GM18861 (cell line): Measurements from ENCODE around the gene GOLGA8S.
"Not testable (repeated sequence)": the region's sequence is repeated elsewhere in the genome, so short reads cannot be mapped to it uniquely, and the experiment has no call there.

Experiments used
- ATAC-seq: cut with Tn5 transposase; IDR thresholded peaks from one replicate; pipeline ENCODE4 v1.9.1; 2021; ENCODE audit not compliant: unreplicated experiment

Gene GOLGA8S, protein sequence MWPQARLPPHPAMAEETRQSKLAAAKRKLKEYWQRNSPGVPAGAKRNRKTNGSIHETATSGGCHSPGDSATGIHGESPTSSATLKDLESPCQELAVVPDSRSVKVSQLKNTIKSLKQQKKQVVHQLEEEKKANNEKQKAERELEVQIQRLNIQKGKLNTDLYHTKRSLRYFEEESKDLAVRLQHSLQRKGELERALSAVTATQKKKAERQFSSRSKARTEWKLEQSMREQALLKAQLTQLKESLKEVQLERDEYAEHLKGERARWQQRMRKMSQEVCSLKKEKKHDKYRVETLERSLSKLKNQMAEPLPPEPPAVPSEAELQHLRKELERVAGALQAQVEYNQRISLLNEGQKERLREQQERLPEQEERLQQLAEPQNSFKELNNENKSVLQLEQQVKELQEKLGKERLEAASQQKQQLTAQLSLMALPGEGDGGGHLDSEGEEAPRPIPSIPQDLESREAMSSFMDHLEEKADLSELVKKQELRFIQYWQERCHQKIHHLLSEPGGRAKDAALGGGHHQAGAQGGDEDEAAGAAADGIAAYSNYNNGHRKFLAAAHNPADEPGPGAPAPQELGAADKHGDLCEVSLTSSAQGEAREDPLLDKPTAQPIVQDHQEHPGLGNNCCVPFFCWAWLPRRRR

DNA sequence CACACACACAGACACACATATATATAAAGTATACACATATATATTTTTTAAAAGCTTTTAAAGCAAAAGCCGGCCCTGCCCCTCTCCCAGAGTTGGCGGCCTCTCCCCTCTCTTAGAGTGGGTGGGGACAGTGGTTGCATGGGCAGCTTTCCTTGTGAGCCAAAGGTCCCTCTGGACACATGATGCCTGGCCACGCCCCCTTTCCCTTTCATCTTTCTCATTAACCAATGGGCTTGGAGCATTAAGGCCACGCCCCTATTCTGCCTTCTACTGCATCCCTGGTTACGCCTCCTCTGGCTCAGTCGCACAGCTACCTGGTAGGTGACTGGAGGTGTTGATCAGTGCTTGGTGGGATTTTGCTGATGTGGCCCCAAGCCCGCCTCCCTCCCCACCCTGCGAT is at the start of gene GOLGA8S:
TSS of gene GOLGA8S (plus strand) at position 301 of the 400 bp plus-strand sequence. CDS start at position 363, 62 bp downstream.
- not testable (repeated sequence) for ATAC-seq

DNA sequence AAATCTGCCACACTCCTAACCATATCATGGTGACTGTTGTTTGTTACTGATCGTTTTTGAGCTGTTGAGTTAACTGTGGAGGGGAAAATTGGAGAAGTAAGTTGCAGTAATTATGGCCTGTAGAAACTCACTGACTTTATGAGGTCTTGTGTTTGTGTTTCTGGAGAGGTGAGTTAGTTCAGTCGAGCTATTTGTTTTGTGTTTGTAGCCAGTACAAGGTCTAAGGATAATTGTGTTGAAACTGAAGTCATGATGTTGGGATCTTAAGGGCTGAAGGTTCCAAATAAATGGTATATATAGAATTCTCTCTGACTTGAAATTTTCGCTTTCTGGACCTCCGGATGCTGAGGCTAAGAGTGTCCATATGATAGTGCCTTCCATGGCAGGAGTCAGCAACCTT is 49.7 kb upstream of the GOLGA8S start:
- not testable (repeated sequence) for ATAC-seq

DNA sequence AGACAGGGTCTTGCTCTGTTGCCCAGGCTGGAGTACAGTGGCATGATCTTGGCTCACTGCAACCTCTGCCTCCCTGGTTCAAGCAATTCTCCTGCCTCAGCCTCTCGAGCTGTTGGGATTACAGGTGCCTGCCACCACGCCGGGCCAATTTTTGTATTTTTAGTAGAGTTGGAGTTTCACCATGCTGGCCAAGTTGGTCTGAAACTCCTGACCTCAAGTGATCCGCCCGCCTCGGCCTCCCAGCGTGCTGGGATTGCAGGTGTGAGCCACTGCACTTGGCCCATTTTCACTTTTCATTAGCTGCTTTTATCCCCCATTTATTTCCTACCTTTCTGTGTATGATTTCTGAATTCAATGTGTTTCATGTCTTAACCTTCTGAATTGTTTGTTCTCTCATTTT is 48.6 kb upstream of the GOLGA8S start:
- not testable (repeated sequence) for ATAC-seq

DNA sequence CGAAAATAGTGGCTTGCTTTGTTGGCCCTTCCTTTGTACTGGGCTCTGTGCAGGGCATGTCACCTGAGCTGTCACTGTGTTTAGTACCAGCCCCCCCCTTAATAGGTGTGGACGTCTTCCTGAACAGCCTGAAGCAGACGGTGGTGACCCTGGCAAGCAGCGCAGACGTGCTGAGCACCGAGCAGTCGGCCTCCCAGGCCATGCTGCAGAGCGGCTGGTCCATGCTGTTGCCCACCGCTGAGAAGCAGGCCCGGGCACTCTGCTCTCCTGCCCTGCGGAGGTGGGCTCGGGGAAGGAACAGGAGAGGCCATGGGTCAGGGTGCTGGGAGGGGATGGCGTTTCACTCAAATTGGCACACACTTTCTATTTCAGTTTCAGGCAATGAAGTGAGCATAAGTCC is 43.3 kb upstream of the GOLGA8S start:
- not testable (repeated sequence) for ATAC-seq

DNA sequence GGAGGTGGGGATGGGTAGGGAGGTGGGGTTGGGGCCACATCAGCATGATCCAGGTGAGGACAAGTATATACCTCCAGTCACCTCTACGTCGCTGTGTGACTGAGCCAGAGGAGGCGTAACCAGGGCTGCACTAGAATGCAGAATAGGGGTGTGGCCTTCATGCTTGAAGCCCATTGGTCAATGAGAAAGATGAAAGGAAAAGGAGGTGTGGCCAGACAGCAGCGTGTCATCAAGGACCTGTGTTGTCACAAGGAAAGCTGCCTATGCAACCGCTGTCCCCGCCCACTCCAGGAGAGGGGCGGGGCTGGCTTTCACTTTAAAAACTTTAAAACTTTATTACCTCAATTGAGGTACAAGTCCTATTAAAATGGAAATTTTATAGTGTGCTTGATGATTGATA is 20.5 kb upstream of the GOLGA8S start, which contains the start of gene GOLGA6L26:
TSS of gene GOLGA6L26 (minus strand) at position 101 of the 400 bp plus-strand sequence. CDS start at position 40, 61 bp downstream.
- not testable (repeated sequence) for ATAC-seq

DNA sequence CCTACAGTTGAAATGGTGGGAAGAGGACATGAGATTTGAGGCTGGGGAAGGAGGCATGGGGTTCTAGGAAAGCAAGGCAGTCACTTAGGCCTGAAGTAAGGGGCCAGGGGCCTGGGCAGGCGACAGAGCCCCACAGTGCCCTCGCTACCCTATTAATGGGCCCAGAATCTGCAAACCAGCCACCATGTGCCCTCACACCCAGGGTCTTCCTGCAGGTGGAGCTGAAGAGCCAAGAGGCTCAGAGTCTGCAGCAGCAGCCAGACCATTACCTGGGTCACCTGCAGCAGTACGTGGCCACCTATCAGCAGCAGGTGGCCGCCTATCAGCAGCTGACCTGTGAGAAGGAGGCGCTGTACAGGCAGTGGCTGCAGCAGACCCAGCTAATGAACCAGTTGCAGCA is 8.1 kb downstream of the GOLGA8S start:
- not testable (repeated sequence) for ATAC-seq

DNA sequence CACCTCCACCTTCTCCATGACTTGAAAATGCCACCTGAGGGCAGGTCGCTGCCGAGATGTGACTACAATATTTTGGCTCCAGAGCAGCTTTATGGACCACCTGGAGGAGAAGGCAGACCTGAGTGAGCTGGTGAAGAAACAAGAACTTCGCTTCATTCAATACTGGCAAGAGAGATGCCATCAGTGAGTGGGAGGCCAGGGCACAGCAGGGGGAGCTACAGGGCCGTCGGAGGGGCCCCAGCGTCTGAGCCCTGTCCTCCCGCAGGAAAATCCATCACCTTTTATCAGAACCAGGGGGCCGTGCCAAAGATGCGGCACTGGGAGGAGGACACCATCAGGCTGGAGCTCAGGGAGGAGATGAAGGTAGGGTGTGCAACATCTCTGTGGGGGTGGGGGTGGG is 9.7 kb downstream of the GOLGA8S start:
- not testable (repeated sequence) for ATAC-seq

DNA sequence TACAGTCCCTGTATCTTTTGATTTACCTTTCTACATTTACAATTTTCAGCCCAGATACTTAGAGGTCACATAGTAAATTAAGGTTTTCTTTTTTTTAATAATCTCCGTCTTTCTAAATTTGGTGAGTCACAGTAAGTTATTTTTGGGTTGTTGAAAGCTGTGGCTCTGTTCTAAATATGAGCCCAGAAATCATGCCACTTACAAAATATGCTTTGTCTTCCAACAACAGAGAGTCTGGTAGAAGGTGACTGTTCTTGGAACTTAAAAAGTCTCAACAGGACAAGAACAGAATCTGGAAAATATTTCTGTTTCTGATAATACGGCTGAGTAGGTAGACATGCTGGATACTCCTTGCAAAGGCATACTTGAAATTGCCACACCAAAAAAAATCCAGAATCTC is 16.0 kb downstream of the GOLGA8S start:
- no peak for ATAC-seq

DNA sequence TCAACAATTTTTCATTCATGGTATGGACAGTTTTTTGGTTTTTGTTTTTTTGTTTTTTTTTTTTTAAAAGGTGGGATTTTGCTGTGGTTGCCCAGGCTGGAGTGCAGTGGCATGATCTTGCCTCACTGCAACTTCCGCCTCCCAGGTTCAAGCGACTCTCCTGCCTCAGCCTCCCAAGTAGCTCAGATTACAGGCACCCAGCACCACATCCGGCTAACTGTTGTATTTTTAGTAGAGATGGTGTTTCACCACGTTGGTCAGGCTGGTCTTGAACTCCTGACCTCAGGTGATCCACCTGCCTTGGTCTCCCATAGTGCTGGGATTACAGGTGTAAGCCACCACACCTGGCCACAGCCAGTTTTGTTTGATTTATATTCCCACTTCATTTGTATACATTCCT is 16.6 kb downstream of the GOLGA8S start:
- not testable (repeated sequence) for ATAC-seq

DNA sequence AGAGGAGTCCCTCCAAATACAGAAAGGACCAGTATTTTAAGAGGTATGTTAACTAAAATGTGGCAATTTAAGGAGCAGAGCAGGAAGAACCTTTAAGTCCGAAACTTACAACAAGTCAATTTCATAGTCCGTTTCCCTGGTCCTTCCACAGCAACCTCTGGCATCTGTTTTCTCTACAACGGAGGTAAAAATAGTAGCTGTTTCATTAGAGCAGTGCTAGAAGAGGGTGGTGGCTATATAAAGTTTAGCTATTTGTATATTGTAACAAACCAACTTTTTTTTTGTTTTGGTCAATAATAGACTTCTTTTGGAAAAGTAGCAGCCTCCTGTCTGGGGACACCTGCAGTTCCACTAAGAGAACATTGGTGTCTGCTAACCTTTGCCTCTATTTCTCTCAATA is 17.3 kb downstream of the GOLGA8S start:
- ATAC-seq = not testable (repeated sequence)

DNA sequence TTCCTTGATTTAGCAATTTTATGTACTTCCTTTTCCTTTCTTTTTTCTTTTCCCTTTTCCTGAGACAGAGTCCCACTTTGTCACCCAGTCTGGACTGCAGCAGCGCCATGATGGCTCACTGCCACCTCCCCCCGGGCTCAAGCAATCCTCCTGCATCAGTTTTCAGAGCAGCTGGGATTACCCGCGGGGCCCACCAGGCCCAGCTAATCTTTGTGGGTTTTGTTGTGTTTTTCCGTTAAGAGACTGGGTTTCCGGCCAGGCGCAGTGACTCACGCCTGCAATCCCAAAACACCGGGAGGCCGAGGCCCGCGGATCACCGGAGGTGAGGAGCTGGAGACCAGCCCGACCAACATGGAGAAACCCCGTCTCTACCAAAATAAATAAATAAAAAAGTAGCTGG is 17.7 kb downstream of the GOLGA8S start:
- no peak for ATAC-seq

DNA sequence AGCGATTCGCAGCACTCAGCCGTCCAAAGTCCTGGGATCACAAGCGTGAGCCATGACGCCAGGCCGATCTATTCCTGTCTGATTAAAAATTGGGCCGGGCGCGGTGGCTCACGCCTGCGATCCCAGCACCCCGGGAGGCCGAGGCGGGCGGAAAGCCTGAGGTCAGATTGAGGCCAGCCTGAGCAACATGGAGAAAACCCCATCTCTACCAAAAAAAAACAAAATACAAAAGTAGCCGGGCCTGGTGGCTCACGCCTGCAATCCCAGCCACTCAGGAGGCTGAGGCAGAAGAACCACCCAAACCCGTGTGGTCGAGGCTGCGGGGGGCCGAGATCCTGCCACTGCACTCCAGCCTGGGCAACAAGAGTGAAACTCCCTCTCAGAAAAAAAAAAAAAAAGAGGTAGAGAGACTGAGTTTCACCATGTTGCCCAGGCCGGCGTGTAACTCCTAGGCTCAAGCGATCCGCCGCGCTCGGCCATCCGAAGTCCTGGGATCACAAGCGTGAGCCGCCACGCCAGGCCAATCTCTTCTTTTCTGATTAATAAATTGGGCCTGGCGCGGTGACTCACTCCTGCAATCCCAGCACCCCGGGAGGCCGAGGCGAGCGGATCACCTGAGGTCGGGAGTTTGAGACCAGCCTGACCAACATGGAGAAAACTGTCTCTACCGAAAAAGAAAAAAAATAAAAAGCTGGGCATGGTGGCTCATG is 18.5 kb downstream of the GOLGA8S start:
- not testable (repeated sequence) for ATAC-seq

DNA sequence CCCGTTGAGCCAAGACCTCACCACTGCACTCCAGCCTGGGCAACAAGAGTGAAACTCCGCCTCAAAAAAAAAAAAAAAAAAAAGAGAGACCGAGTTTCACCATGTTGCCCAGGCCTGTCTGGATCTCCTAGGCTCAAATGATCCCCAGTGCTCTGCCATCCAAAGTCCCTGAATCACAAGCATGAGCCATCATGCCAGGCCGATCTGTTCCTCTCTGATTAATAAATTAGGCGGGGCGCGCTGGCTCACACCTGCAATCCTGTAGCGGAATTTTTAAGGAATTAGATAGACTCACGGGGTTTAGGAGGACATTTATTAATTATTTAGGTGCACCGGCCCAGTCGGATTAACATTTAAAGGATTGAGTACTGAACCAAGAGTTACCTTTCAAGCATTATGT is 19.7 kb downstream of the GOLGA8S start:
- ATAC-seq = not testable (repeated sequence)

DNA sequence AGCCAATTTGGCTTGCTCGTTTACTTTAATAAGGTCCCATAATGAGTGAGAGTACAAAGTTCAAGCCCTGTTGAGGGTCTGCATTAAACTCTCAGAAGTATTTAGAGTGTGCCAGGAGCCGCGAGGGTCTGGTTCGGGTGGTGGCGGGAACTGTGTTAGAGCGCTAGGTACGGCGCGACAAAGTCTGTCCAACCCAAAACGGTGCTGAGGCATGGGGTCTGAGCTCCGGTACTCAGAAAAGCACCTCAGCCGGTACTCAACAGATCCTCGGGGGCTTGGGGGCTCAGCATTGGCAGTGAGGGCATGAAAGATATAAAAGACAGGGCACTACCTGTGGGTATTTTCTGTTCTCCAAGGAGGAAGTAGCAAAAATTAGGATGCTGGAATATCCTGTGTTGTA is 24.4 kb downstream of the GOLGA8S start:
- ATAC-seq = not testable (repeated sequence)

DNA sequence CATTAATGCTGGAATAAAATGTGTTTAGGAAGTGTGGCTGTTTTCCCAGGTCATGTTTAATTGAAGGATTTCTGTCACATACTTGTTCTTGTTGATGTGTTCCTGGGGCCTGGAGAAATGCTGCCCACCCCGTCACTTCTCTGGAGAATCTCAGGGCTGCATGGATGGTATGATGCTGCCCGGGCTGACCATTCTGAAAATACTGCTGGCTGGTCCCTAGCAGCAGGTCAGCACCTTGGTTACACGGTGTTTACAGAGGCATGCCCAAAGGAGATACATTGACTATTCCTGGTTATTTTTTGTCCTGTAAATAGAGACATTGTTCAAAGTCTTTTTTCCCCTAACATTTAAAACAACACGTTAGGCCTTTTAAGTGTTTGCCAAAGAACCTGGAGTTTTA is 26.2 kb downstream of the GOLGA8S start:
- ATAC-seq = not testable (repeated sequence)

DNA sequence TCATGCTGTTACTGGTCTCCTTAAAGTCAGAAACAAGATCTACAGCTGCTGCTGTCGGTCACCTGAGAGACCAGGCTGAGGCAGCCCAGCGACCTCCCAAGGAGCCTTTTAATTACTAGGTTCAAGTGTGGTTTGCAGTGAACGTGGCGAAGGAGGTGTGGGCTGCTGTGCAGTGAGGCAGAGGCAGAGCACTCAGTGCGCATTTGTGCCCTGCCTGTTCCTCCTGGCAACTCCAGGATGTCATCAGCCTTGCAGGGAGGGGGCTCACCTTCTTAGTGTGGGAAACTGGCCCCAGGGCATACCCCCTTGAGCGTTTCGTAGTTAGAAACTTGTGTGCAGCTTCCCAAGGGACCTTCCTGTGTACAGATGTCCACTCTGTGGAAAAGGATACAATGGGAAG is 26.6 kb downstream of the GOLGA8S start:
- ATAC-seq = not testable (repeated sequence)

DNA sequence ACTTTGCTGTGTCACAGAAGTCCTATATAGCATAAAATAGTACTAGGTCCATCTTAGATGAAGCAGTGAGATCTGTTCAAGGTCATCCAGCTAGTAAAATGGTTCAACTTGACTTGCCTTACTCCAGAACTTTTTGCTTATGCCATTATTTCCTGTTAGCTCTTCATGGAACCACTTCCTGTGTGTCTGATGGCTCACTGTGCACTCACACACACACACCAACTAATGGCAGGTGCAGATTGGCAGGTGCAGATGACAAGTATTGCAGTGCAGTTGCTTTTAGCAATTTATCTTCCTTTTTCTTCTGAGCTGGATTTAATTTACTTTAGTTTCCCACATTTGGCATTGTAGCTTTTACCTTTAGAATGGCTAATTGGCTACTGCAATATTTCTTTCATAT is 29.8 kb downstream of the GOLGA8S start:
- ATAC-seq = no peak

DNA sequence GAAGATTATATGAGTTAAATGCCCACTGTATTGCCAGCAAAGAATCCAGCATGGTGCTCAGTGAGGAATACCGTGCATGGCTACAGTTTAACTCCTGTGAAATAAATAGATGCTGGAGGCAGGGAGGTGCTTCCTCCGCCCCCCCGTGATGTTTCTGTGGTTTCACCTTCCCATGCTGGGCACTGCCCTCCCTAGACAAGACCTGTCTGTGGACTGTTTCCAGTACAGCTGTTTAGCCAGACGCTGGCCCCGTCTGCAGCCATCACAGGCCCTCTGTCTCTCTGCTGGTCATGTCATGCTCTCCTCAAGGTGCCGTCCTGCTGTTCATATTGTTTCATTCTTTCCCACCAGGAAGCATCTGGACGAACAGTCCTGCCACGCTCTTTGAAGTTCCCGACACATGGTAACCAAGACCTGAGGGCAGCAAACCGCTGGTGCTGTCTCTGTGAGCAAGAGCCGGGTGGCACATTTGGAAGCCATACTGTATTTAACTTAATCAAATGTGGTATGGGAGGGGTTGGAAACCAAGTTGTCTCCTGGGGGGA is 31.4 kb downstream of the GOLGA8S start:
- no peak for ATAC-seq

DNA sequence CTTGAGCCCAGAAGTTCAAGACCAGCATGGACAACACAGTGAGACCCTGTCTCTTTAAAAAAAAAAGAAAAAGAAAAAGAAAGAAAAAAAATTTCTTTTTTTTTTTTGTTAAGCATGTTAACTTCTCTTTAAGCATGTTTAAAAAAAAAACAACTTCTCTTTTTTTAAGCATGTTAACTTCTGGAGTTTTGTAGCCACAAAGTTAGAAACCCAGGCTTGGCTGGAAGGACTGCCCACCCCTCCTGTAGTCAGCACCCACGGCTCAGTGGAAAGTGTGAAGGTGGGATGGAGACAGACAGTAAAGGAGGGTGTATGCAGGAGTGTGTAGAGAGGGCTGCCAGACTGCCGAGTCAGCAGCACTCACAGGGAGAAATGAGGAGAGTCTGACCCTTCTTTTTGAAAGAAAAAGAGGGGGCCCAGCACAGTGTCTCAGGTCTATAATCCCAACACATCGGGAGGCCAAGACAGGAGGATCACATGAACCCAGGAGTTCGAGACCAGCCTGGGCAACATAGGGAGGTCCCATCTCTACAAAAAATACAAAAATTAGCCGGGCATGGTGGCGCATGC is 33.2 kb downstream of the GOLGA8S start:
- no peak for ATAC-seq

DNA sequence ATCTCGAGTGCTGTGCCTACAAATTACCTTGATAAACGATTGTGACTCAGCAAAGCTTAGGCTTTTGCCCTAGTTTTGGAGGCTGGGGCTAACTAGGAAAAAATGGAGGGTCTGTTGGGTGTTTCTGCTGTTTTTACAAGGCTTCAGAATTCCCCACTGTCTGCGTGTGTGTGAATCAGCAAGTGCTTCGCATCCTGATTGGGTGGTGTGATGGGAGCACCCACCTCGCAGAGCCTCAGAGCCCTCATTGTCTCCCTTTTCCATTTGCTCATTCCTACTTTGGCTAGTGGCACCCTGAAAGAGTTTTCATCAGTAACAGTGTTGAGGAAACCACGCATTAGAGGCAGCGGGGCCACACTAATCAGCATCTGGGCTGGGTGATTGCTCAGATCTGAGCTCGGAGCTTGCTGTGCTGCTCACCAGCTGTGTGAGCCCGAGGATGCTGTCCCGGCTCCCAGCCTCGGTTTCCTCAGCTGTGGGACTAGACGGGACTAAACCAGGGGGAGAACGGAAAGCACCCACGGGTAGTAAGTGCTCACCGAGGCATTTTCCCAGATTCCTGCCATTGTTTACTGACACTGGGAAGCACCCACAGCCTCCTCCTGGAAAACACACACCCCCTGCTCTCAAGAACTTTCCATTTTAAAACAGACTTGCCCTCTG is 40.6 kb downstream of the GOLGA8S start:
- ATAC-seq = no peak
